OCI-LY3 (cell line): ENCODE data around the gene LSS.
"Not testable (repeated sequence)": the region's sequence is repeated elsewhere in the genome, so short reads cannot be mapped to it uniquely, and the experiment has no call there.

Source experiments
- EZH2phosphoT487 ChIP-seq: fragments of 200-600 bp; shearing (Covaris generic); IDR thresholded peaks from 2 replicates; pipeline ENCODE4 v1.6.1; 2018; ENCODE audit warnings: antibody characterized with exemption, mixed run types, low read depth
- TF ChIP-seq, protein P1 (sequence below): fragments of 200-600, 300-600 bp; sonication (generic); IDR thresholded peaks from 2 replicates; pipeline ENCODE4 v1.5.1; 2014; ENCODE audit warnings: antibody characterized with exemption, low read length, low read depth

DNA sequence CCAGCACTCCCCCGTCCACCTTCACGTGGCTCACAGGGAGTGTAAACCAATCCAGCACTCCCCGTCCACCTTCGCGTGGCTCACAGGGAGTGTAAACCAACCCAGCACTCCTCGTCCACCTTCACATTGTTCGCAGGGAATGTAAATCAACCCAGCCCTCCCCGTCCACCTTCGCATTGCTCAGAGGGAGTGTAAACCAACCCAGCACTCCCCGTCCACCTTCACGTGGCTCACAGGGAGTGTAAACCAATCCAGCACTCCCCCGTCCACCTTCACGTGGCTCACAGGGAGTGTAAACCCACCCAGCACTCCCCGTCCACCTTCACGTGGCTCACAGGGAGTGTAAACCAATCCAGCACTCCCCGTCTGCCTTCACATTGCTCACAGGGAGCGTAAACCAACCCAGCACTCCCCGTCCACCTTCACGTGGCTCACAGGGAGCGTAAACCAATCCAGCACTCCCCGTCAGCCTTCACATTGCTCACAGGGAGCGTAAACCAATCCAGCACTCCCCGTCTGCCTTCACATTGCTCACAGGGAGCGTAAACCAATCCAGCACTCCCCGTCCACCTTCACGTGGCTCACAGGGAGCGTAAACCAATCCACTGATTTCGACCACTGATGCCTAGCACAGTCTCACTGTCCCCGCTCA is 88.1 kb downstream of the LSS start:
- TF ChIP-seq, protein P1, sequence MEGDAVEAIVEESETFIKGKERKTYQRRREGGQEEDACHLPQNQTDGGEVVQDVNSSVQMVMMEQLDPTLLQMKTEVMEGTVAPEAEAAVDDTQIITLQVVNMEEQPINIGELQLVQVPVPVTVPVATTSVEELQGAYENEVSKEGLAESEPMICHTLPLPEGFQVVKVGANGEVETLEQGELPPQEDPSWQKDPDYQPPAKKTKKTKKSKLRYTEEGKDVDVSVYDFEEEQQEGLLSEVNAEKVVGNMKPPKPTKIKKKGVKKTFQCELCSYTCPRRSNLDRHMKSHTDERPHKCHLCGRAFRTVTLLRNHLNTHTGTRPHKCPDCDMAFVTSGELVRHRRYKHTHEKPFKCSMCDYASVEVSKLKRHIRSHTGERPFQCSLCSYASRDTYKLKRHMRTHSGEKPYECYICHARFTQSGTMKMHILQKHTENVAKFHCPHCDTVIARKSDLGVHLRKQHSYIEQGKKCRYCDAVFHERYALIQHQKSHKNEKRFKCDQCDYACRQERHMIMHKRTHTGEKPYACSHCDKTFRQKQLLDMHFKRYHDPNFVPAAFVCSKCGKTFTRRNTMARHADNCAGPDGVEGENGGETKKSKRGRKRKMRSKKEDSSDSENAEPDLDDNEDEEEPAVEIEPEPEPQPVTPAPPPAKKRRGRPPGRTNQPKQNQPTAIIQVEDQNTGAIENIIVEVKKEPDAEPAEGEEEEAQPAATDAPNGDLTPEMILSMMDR = not testable (repeated sequence)
- not testable (repeated sequence) for TF ChIP-seq EZH2phosphoT487
